ENCODE results near the gene TCTA. TPM values are rescaled to one million over a fixed set of nuclear protein-coding genes. Genes with fewer than 3 reads are reported as not detected.

TCTA gene
- total and polyA plus RNA-seq, 8 donors, result 10.3 to 39.8 (median 22.1) TPM; not detected in 1

- DNase-seq, result no peak
- Histone ChIP-seq H3K9me3 (no peaks in the 10 kb centered on the region), H3K36me3 (no peaks in the 10 kb centered on the region), H3K4me1 (peaks cover 0 to 6% (median 2%) of the 10 kb centered on the region in 4 donors), H3K4me3 (no peak overlapping the region), H3K27me3 (no peaks in the 10 kb centered on the region), H3K27ac (no peak overlapping the region)
- intact Hi-C loops (cut with DNase I; ENCODE audit: low total_unique reads), result no loop called here
- WGBS, 5 donors, result 84 to 91% (median 90%) methylated on average over 5 of the region's 5 CpGs
- no peak for TF ChIP-seq EP300 (IDR thresholded peaks at IDR 0.05)
- TF ChIP-seq CTCF (IDR thresholded peaks at IDR 0.05), result no peak
- TF ChIP-seq POLR2AphosphoS5 (IDR thresholded peaks at IDR 0.05), result no peak
- no peak for TF ChIP-seq POLR2A (IDR thresholded peaks at IDR 0.05)
Measured at GRCh38 chr3:49434731-49435130, 22.5 kb downstream of the TCTA start.

- peak overlapping the region in 1 of 5 donors; percentile 7 for H3K27ac ChIP-seq
- intact Hi-C loops (cut with DNase I; ENCODE audit: low total_unique reads), result loop anchor here (10.0 kb wide), 2 partner anchors 91 to 281 kb away; partner anchors contain the start of genes CCDC71 and GPX1
Measured at GRCh38 chr3:49445391-49445790, 33.2 kb downstream of the TCTA start.

GRCh38 chr3:49453621-49454020 lies 41.4 kb downstream of the TCTA start:
- 93 to 99% (median 95%) methylated on average over 4 of the region's 4 CpGs for WGBS, 5 donors
- H3K27ac ChIP-seq, result no peak overlapping the region
- no peaks in the 10 kb centered on the region for H3K27me3 ChIP-seq
- peaks cover 9 to 19% (median 12%) of the 10 kb centered on the region in 4 donors for H3K4me1 ChIP-seq
- no peak overlapping the region for H3K4me3 ChIP-seq
- no peaks in the 10 kb centered on the region for H3K9me3 ChIP-seq
- TF ChIP-seq POLR2A (IDR thresholded peaks at IDR 0.05) (no peak), CTCF (IDR thresholded peaks at IDR 0.05) (no peak), EP300 (IDR thresholded peaks at IDR 0.05) (no peak), POLR2AphosphoS5 (IDR thresholded peaks at IDR 0.05) (no peak)
- no peaks in the 10 kb centered on the region for H3K36me3 ChIP-seq
- intact Hi-C loops (cut with DNase I; ENCODE audit: low total_unique reads), result no loop called here
- no peak for DNase-seq

More at GRCh38 chr3:49445391-49445790, 33.2 kb downstream of the TCTA start:
- Histone ChIP-seq H3K4me3 (no peak overlapping the region), H3K36me3 (no peaks in the 10 kb centered on the region), H3K9me3 (no peaks in the 10 kb centered on the region), H3K4me1 (peaks cover 0 to 25% (median 3%) of the 10 kb centered on the region in 4 donors), H3K27me3 (no peaks in the 10 kb centered on the region)
- TF ChIP-seq POLR2A (IDR thresholded peaks at IDR 0.05) (no peak), CTCF (IDR thresholded peaks at IDR 0.05) (no peak), EP300 (IDR thresholded peaks at IDR 0.05) (no peak), POLR2AphosphoS5 (IDR thresholded peaks at IDR 0.05) (no peak)
- WGBS, 5 donors, result 82 to 98% (median 90%) methylated on average over 5 of the region's 5 CpGs
- DNase-seq, result no peak

- WGBS, 5 donors, result 44 to 57% (median 52%) methylated on average over 2 of the region's 2 CpGs
- TF ChIP-seq CTCF (IDR thresholded peaks at IDR 0.05), result peak in 2 of 7 experiments; percentile 20 to 47
- TF ChIP-seq POLR2AphosphoS5 (IDR thresholded peaks at IDR 0.05), result no peak
- peak overlapping the region in 1 of 5 donors; percentile 8 for H3K27ac ChIP-seq
- H3K4me3 ChIP-seq, result no peak overlapping the region
- DNase-seq, result peak; percentile 61 to 81
- H3K36me3 ChIP-seq, result no peaks in the 10 kb centered on the region
- H3K4me1 ChIP-seq, result peaks cover 9 to 12% (median 10%) of the 10 kb centered on the region in 4 donors
- no peaks in the 10 kb centered on the region for H3K27me3 ChIP-seq
- no peaks in the 10 kb centered on the region for H3K9me3 ChIP-seq
- intact Hi-C loops (cut with DNase I; ENCODE audit: low total_unique reads), result no loop called here
Measured at GRCh38 chr3:49454458-49454857, 42.2 kb downstream of the TCTA start.

Measured in stomach (tissue), 9 donors.